NB4 (cell line): ENCODE measurements around the gene KCNG2.

ENCODE experiments used
- CTCF ChIP-seq: IDR thresholded peaks from one replicate; pipeline ENCODE4 v1.5.1; 2012; ENCODE audit warnings: low read depth, low read length
- POLR2A ChIP-seq: IDR thresholded peaks from 2 replicates; pipeline ENCODE4 v1.6.1; 2011; ENCODE audit warnings: mild to moderate bottlenecking; ENCODE audit not compliant: insufficient read length; ENCODE audit errors: extremely low read depth

- TF ChIP-seq CTCF (no peak), POLR2A (no peak)
Observed at GRCh38 chr18:79779021-79779699, 18.6 kb upstream of the KCNG2 start.
